ENCODE data around the gene MT1F.

GRCh38 chr16:56658327-56658875 lies 642 bp downstream of the MT1F start:
- no peak for TF ChIP-seq CTCF (conservative IDR thresholded peaks at IDR 0.05; ENCODE audit: low read length)
- no peak for TF ChIP-seq EZH2phosphoT487 (IDR thresholded peaks at IDR 0.05; ENCODE audit: borderline replicate concordance)

Measured in Loucy (cell line).